ENCODE data around the gene FCN1.
"Not testable (repeated sequence)": the region's sequence is repeated elsewhere in the genome, so short reads cannot be mapped to it uniquely, and the experiment has no call there.

Gene FCN1

DNA sequence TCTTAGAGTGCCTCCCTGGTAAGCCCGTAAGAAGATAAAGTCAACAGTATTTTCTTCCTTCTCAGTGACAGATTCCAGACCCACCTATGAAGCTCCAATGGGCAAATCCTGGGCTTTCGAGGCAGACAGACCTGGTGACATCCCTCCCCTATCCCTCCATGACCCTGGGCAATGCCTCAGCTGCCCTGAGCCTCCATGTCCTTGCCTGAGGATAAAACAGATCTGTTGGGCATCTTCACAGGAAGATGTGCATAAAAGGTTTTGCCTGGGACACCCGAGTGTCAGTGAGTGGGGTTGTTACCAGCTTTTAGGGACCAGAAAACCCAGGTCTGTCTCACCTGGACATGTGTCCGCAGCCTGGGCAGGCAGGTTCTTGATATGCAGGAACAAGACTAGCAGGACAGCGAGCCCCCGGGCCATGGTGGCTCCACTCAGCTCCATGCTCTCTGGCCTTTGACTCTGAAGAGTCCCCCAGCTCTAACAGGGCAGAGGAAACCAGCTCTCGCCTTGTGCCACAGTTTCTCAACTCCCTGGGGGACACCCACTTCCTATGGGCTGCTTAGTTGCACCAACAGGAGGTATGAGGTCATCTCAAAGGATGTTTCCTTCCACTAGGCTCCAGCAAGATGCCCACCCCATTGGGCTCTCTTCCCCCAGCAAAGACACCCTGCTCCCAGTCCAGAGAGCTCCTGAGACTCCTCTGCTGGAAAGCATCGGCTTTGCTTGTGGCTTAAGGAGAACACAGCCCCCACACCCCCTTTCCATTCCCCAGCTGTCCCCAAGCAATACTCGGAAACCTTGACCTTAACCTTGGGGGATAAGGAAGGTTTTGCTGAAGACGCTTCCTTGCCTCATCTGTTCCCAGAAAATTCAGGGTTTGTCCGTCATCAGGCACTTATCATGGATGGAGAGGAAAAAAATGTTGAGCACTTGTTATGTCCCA is at the start of gene FCN1:
Gene FCN1 (minus strand): TSS at position 482 of the 943 bp plus-strand sequence. CDS start 41 bp downstream, at position 441.
- DNase-seq (ENCODE audit: extremely low read depth in 1 of 2, low read depth in 1 of 2), result no peak

DNA sequence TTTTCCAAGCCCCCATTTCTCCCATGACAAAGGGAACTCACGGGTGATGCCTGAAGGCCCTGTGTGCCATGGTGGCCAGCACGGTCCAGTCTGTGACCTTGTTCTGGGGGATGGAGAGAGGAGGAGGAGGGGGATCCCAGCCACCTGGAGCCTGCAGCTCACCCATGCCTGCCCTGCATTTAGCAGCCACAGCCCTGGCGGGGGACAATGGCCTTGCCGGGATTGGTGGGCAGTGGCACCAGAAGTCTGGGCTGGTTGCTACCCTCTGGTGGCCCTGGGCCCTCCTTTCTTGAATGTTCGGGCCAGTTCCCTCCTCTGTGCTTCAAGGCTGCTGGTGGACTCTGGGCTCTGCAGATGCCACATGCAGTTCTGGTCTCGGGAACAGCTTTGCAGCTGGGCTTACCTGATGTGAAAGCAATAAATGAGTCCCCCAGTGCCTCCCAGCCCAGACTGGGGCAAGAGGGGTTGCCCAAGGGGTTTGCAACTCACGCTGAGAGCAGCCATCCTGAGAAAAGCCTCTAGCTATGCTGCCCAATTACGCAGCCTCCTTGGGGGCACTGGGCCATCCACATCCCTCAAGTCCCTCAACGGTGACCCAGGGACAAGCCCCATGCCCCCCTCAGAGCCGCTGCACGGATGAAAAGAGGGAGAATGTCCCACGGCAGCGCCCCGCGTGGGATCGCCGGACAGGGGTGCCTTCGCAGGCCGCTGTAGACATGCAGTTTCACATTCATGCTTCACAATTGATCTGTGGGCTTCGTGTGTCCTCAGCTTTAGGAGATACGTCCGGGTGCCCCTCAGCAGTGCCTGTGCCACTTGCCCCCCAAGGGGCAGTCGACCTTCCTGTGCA is 49.2 kb upstream of the FCN1 start:
- no peak for DNase-seq (ENCODE audit: extremely low read depth in 1 of 2, low read depth in 1 of 2)

DNA sequence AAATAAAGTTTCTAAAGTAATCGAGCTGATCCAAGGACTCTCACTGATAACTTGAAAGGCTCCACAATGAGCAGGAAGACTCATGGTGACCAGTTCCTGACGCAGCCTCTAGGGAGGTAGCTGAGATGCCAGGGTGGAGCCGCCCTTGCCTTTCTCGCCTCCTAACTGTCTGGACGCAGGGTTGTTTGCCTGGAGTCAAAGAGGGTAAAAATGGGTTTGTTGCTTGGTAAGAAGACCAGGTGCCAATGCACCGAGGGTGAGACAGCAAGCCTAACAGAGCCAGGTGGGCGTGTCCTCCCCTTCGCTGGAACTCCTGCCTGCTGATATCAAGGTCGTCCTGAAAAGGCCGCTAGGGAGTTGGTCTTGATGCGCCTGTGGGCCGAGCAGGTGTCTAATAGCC is 48.6 kb upstream of the FCN1 start:
- DNase-seq (ENCODE audit: extremely low read depth in 1 of 2, low read depth in 1 of 2), result no peak

DNA sequence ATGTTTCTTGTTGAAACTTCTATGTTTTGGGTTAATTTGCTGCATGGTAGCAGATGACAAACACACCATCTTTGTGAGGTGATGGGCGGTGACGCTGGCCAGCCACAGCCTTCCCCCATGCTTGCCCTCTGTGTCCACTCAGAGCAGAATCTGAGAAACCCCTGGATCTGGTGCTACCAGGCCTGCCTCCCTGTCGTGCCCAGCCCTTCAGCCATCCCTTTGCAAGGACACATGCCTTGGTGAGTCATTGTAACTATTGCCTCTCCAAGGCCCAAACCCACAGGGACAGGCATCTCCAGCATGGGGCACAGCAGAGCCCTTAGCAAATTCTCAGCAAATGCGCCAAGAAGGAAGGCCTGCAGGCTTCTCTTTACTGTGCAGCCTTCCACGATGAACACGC is 48.1 kb upstream of the FCN1 start:
- DNase-seq (ENCODE audit: extremely low read depth in 1 of 2, low read depth in 1 of 2), result no peak

DNA sequence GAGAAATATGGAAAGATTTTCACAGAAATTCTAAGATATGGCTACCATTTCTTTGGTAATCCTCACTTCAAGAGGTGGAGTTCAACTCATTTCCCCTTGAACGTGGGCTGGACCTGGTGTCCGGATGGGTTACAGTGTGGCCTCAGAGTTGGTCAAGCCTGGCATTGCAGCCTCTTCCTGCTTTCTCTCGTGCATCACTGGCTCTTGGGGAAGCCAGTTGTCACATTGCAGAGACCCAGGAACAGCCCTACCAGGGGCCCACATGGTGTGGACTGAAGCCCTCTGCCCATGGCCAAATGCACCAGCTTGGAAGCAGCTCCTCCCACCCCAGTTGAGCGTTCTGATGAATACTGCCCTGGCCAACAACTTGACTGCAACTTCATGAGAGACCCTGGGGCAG is 47.7 kb upstream of the FCN1 start:
- DNase-seq (ENCODE audit: extremely low read depth in 1 of 2, low read depth in 1 of 2), result no peak

DNA sequence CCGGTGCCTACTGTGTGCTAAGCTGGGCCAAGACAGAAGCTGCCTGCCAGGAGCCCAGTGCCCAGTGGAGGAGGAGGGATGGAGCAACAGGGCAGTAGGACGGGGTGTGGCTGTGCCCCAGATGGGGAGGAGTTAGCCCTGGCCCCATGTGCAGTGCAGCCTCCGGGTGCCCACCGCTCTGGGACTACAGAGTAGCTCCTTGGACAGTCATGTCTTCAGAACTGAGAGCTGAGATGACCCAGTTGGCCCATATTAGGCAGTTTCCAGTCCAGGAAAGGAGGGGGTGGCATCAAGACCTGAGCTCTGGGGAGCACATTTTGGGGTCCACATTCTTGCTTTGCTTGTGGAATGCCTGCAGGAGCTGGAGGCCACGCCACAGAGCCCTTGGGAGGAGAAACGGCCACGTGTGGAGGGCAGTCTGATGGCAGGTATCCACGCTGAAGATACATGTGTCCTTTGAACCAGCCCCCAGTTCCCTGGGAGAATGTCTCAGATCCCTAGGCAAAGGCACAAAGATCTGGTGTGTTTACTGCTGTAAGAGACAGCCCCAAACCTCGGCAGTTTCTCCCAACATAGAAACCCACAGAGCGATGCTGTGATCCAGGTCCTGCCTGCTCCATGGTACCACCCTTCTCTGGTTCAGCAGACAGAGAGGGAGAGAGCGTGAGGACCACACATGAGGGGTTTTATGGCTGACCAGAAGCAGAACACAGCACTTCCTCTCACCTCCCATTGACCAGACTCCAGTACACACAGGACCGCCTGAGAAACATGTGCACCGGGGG is 46.8 kb upstream of the FCN1 start:
- no peak for DNase-seq (ENCODE audit: extremely low read depth in 1 of 2, low read depth in 1 of 2)

DNA sequence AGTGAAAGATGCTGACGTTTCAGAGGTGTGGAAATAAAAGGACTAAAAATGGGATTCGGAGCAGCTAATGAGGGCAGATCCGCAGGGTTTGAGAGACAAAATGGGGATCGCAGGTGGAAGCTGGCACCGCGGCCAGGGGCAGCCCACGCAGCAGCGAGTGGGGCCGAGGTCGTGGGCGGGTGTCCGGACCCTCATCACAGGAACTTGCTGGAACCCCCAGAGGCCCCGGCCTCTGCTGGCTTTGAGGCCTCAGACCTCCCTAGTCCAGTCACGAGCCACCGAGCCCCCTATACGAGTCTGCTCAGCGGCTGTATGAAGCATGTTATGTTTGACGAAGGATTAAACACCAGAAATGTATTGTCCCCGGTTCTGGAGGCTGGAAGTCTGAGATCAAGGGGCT is 45.8 kb upstream of the FCN1 start:
- DNase-seq (ENCODE audit: extremely low read depth in 1 of 2, low read depth in 1 of 2), result no peak

DNA sequence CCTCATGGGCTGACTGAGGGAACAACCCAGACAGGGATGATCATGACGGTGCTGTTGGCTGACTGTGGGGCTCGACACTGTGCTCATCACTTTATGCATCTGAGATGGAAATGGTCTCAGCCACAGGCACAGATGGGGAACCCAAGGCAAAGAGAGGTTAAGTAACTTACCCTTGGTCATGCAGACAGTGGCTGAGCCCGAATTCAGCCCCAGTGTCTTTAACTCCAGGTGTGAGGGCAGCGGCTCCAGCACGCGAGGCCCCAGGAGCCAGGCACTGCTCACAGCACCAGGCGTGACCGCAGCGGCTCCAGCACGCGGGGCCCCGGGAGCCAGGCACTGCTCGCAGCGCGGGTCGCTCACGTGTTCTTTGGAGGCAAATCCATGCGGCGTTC is 45.3 kb upstream of the FCN1 start:
- DNase-seq (ENCODE audit: extremely low read depth in 1 of 2, low read depth in 1 of 2), result no peak

DNA sequence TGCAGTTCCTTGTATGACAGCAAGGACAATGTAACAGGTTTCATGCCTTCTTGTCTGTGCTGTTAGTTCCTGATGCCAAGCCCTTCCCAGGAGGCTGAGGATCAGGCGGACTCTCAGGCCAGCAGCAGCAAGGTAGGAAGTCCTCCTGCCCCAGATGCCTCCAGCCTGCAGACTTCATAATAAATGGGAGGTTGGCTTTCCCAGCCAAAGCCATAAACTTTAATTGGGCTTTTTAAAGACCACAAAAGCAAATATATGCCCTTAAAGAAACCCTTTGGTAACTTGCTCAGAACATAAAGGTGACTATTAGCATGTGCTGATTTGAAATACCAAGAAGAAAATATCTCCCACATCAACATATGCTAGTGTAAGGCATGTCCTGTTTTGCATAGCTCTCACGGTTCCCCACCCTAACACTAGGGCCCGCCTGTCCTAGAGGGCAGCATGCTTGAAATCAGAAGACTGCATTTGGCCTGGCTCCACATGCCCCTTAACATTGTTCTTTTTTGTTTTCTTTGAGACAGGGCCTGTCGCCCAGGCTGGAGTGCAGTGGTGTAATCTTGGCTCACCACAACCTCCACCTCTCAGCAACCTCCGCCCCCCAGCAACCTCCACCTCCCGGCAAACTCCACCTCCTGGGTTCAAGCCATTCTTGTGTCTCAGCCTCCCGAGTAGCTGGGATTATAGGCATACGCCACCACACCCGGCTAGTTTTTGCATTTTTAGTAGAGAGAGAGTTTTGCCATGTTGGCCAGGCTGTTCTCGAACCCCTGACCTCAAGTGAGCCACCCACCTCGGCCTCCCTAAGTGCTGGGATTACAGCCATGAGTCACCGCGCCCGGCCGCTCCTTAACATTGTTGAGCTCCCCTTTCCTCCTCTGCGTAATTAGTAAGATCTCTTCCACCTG is 44.6 kb upstream of the FCN1 start:
- no peak for DNase-seq (ENCODE audit: extremely low read depth in 1 of 2, low read depth in 1 of 2)

DNA sequence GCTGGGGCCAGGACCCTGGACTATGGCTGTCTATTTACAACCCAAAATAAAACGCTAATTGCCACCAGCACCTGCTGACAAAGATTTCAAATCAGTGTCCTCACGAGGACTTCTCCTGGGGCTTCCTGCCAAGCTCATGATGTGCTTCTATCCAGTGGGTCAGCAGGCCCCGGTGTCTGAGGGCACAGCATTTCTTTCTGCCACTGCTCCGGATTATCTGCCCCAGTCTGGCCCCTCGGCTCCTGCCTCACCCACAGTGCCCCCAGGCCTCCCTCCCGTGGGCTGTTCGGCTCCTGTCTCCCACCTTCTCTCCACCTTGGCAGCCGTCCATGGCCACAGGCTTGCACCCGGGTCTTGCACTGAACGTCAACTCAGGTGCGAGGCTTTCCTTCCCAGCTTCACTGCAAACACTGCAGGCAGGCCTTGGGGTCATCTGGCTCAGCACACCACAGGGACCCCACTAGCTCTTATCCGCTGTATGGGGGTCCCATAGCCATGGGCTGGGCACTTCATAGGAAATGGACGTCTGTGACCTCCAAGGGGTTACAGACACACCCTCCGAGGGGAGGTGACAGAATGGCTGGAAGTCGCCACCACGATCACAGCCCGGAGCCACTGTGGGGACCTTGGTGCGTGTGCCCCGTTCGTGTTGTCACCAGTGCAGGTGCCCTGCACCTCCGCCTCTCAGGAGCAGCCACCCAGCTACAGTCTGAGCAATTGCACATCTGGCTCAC is 43.8 kb upstream of the FCN1 start:
- no peak for DNase-seq (ENCODE audit: extremely low read depth in 1 of 2, low read depth in 1 of 2)

DNA sequence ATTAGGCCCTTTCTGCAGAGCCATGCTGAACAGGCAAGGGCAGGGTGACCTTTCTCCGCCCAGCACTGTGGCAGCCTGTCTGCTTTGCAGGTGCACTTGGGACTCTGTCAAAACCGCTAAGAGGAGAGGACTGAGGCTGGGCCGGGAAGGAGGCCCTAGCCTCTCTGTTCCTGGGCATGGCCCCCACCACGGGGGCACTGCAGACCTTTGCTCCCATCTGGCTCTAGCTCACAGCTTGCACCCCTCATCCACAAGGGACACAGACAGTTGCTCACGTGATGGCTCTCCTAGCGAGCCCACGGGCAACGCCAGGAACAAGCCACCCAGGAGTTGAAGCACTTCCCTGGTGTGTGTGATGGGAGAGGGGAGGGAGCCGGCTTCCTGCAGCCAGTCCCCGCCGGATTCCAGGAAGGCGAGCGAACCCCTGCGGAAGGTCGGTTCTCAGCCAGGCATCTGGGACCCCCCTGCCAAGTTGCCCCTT is 43.0 kb upstream of the FCN1 start:
- no peak for DNase-seq (ENCODE audit: extremely low read depth in 1 of 2, low read depth in 1 of 2)

DNA sequence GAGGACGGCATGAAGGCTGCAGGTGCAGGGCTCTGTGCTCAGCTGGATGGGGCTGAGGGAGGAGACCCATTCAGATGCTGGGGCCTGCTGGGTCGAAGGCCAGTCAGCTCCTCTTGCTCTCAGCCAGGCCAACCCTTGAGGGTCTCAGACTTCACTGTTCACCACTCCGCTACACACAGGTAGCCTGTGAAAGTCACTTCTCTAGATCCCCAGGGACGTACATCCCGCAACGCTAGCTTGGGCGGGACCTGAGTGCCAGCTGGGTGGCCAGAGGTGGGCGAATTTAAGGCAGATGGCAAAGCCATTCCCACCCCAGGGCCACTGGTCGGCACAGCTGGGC is 42.2 kb upstream of the FCN1 start:
- DNase-seq (ENCODE audit: extremely low read depth in 1 of 2, low read depth in 1 of 2), result no peak

DNA sequence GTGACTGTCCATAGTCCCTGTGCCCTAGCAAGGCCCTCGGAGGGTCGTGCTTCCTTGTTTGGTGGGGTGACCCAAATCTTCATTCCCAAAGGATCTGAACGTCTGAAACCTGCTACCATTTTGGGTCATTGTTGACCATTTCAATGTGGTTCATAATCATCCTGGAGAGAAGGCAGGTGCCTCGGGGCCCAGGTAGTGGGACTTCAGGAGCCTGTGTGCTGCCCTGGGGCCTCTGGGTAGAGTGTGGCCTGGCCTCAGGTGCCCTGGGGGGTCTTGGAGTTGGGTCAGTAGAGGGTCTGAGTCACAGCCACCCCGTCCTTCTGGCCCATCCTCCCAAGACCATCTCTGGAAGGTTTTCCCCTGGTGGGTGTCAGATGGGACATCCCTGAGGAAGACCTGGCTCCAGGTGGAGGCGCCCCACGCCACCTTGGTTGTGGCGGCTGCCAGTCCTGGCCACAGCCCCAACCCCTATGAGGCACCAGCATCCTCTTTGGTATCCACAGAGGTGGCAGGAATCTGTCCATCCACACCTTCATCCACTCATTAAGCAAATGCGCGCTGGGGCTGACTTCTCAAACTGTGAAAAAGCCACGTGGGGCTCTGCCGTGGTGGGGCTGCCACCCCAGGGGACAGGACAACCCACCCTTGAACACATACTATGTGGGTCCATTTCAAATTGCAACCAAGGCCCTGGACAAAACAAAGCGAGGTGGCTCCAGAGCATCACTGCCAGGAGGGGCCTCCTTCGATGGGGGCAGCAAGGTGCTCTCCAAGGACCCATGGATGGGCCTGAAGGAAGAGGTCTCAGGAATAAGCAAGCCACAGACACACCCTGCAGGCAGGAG is 41.6 kb upstream of the FCN1 start:
- DNase-seq (ENCODE audit: extremely low read depth in 1 of 2, low read depth in 1 of 2), result no peak

DNA sequence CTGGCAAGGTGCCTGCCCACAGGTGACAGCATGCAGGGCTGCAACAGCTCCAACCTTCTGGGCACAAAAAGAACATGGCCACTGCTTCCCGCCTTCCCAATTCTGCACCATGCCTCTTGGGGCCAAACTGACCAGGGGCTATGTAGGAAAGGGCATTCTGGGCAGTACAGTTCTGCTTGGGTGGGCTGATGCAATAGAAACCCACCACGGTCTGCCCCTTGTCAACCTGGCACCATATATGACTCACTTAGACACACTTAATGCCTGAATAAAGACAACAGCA is 40.2 kb upstream of the FCN1 start:
- DNase-seq (ENCODE audit: extremely low read depth in 1 of 2, low read depth in 1 of 2), result no peak

DNA sequence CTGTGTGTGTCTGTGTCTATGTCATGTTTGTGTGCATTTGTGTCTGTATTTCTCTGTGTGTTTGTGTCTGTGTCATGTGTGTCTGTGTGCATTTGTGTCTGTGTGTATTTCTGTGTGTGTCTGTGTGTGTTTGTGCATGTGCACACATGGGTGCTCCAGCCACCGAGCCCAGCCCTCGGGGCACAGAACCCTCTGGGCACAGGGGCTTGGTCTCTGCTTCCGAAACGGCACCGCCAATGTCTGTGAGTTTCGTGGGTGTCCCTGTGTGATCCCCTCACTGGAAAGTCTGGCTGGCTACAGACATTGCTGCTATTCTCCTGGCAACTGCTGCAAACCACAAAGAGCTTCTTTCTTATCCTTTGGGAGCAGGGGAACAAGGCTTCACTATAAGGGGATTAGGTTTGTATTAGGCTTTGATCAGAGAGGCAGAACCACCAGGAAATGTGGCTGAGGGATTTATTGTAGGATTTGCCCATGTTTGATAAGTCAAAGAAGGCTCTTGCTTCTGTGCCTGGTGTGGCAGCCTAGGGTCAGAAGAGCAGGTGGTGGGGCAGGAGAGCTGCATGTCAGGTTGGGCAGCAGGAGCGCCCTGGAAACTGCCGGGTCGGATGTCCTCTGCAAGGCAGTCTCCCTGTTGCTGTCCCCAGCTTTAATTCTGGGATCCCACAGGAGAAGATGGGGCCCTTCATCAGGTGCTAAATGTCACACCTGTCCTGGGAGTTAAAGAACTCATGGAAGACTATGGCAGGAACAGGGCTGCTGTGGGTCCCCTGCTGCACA is 39.6 kb upstream of the FCN1 start:
- DNase-seq (ENCODE audit: extremely low read depth in 1 of 2, low read depth in 1 of 2), result no peak

DNA sequence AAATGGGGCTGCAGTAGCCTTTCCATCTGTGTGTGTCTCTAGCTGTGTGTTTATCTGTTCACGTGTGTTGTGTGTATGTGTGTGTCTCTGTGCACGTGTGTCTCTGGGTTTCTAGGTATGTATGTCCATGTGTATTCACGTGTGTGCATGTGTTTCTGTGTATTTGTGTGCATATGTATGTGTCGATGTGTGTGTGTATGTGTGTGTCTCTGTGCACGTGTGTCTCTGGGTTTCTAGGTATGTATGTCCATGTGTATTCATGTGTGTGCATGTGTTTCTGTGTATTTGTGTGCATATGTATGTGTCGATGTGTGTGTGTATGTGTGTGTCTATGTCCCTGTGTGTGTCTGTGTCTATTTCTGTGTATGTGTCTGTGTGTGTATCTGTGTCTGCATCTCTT is 38.7 kb upstream of the FCN1 start:
- DNase-seq (ENCODE audit: extremely low read depth in 1 of 2, low read depth in 1 of 2), result not testable (repeated sequence)

DNA sequence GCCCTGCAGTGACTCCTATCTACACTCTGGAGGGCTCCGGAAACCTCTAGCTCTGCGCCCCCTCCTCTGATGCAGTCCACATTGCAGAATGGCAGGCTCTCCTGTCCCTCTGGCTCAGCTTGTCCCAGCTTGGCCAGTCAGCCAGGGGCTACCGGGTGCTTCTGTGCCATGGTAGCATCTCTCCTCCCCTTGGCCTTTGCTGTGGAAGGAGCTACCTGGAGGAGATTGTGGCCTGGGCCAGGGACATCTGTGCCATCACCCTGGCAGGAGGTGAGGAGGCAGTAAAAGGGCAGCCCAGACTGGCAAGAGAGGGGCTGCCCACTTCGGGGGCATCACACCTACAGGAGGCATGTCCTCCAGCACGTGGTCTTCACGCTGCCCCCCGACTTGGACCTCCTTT is 38.1 kb upstream of the FCN1 start:
- no peak for DNase-seq (ENCODE audit: extremely low read depth in 1 of 2, low read depth in 1 of 2)

DNA sequence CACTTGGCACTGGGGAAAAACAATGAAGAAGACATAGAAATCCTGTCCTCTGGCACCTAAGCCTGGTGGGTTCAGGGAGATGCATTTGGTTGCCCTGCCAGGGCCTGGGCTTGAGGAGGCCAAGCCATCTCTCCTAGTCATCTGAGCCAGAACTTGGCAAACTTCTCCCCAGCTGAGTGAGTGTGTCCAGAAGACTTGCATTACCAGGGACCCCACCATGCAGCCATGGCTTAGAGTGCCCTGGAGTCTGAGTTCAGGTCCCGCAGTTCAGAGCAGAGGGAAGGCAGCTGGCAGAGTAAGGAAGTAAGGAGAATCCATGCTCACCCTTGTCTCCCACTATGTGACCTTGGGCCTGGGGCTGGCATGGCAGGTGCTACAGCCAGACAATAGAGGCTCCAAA is 37.4 kb upstream of the FCN1 start:
- DNase-seq (ENCODE audit: extremely low read depth in 1 of 2, low read depth in 1 of 2), result no peak
